GM23248 (cell line): ENCODE measurements around the gene LMX1B. TPM values are rescaled to one million over a fixed set of nuclear protein-coding genes. Genes with fewer than 3 reads are reported as not detected.
"Not testable (repeated sequence)": the region's sequence is repeated elsewhere in the genome, so short reads cannot be mapped to it uniquely, and the experiment has no call there.

Source experiments
- DNase-seq: peaks from one replicate; pipeline ENCODE4 v3.0.0-alpha.2; 2015
- H2AFZ ChIP-seq: fragments of 200-600 bp; sonication (generic); 2 replicates; pipeline ENCODE4 v1.6.1; 2016; ENCODE audit warnings: antibody characterized with exemption
- H3F3A ChIP-seq: fragments of 200-600 bp; sonication (generic); 2 replicates; pipeline ENCODE4 v1.6.1; 2016; ENCODE audit warnings: mild to moderate bottlenecking, antibody characterized with exemption, mixed run types; ENCODE audit not compliant: insufficient read depth
- H3K27ac ChIP-seq: fragments of 200-600 bp; sonication (generic); 2 replicates; pipeline ENCODE4 v1.5.1; 2016; ENCODE audit warnings: mild to moderate bottlenecking
- H3K27me3 ChIP-seq: fragments of 200-600 bp; sonication (generic); replicated peaks from 2 replicates; pipeline ENCODE4 v1.6.1; 2016; ENCODE audit warnings: mild to moderate bottlenecking; ENCODE audit not compliant: insufficient read depth
- H3K36me3 ChIP-seq: fragments of 200-600 bp; sonication (generic); 2 replicates; pipeline ENCODE4 v1.6.1; 2016; ENCODE audit warnings: low read depth, mild to moderate bottlenecking
- H3K4me1 ChIP-seq: fragments of 200-600 bp; sonication (generic); 2 replicates; pipeline ENCODE4 v1.6.1; 2016; ENCODE audit warnings: mild to moderate bottlenecking; ENCODE audit not compliant: insufficient read depth
- H3K4me2 ChIP-seq: fragments of 200-600 bp; sonication (generic); one replicate; pipeline ENCODE4 v1.6.1; 2016; ENCODE audit warnings: mild to moderate bottlenecking; ENCODE audit not compliant: unreplicated experiment
- H3K4me3 ChIP-seq: fragments of 200-600 bp; sonication (generic); 2 replicates; pipeline ENCODE4 v1.5.1; 2016; ENCODE audit warnings: mild to moderate bottlenecking
- H3K79me2 ChIP-seq: fragments of 200-600 bp; sonication (generic); 2 replicates; pipeline ENCODE4 v1.6.1; 2016; ENCODE audit warnings: mild to moderate bottlenecking; ENCODE audit not compliant: insufficient read depth
- H3K9ac ChIP-seq: fragments of 200-600 bp; sonication (generic); 2 replicates; pipeline ENCODE4 v1.6.1; 2016; ENCODE audit warnings: mild to moderate bottlenecking
- H3K9me2 ChIP-seq: fragments of 200-600 bp; sonication (generic); 2 replicates; pipeline ENCODE4 v1.6.1; 2016; ENCODE audit warnings: mixed run types, mild to moderate bottlenecking, moderate library complexity; ENCODE audit not compliant: insufficient read depth
- H3K9me3 ChIP-seq: fragments of 200-600 bp; sonication (generic); one replicate; pipeline ENCODE4 v1.6.1; 2017; ENCODE audit warnings: low read depth
- H4K20me1 ChIP-seq: fragments of 200-600 bp; sonication (generic); 2 replicates; pipeline ENCODE4 v1.6.0; 2016; ENCODE audit not compliant: insufficient read depth
- EZH2 ChIP-seq: fragments of 200-600 bp; sonication (generic); IDR thresholded peaks from 2 replicates; pipeline ENCODE4 v1.6.1; 2018; ENCODE audit warnings: antibody characterized with exemption, mild to moderate bottlenecking; ENCODE audit not compliant: insufficient read depth, poor library complexity, severe bottlenecking
- EZH2phosphoT487 ChIP-seq: fragments of 200-600 bp; sonication (generic); IDR thresholded peaks from 2 replicates; pipeline ENCODE4 v1.6.1; 2018; ENCODE audit warnings: antibody characterized with exemption, moderate library complexity, mild to moderate bottlenecking, low read depth; ENCODE audit not compliant: insufficient read depth
- WGBS, 2 experiments: methylation state at CpG; one replicate each; pipeline ENCODE4 v1.1.6; 2015 to 2017; ENCODE audit warnings: low lambda C conversion rate in 2 of 2, low coverage in 1 of 2; ENCODE audit errors: missing lambda C conversion rate in 2 of 2; 5-methylcytosine and 5-hydroxymethylcytosine counted together
- in situ Hi-C: fragments of 300-500 bp; cut with MboI; formaldehyde crosslinking; loops from 2 replicates; pipeline ENCODE4 v1.15.0; 2020
- polyA plus RNA-seq: library from polyadenylated mRNA; unstranded; fragments of >200 nt; fragmentation: Nextera tagmentation; extraction: Ambion mirVana; gene quantifications from 2 replicates; pipeline ENCODE4 v1.2.1, GENCODE V29; 2016
- total RNA-seq: library from RNA; depleted of rRNA; stranded (reverse); fragments of >200 nt; shearing (Covaris generic); gene quantifications from 2 replicates; pipeline ENCODE4 v1.2.3, GENCODE V29; 2014

Gene LMX1B
- total and polyA plus RNA-seq, 2 experiments from 2014 or later = not detected

- Histone ChIP-seq H3K27ac (no peak overlapping the region), H4K20me1 (no peaks in the 10 kb centered on the region), H2AFZ (no peak overlapping the region), H3F3A (no peaks in the 10 kb centered on the region), H3K4me3 (no peak overlapping the region), H3K9ac (no peak overlapping the region), H3K9me2 (no peaks in the 10 kb centered on the region), H3K4me2 (no peak overlapping the region), H3K36me3 (no peaks in the 10 kb centered on the region), H3K9me3 (no peaks in the 10 kb centered on the region), H3K79me2 (no peaks in the 10 kb centered on the region), H3K27me3 (peaks cover 20% of the 10 kb centered on the region), H3K4me1 (no peaks in the 10 kb centered on the region)
- in situ Hi-C loops = no loop called here
- TF ChIP-seq EZH2 = no peak
- TF ChIP-seq EZH2phosphoT487 = no peak
- no peak for DNase-seq
- WGBS, 2 experiments = 32 to 35% methylated on average over 14 of the region's 14 CpGs
These were observed 110.1 kb downstream of the LMX1B start for GRCh38 chr9:126723807-126724172.

- H3K36me3 ChIP-seq = no peaks in the 10 kb centered on the region
- no peaks in the 10 kb centered on the region for H3F3A ChIP-seq
- no peak overlapping the region for H2AFZ ChIP-seq
- H3K27me3 ChIP-seq = peaks cover 20% of the 10 kb centered on the region
- H3K4me2 ChIP-seq = no peak overlapping the region
- no peak overlapping the region for H3K4me3 ChIP-seq
- H3K4me1 ChIP-seq = no peaks in the 10 kb centered on the region
- peak; percentile 40 for DNase-seq
- H3K9me2 ChIP-seq = no peaks in the 10 kb centered on the region
- WGBS, 2 experiments = 42 to 48% methylated on average over 6 of the region's 6 CpGs
- no peak for TF ChIP-seq EZH2phosphoT487
- no peak for TF ChIP-seq EZH2
- no peak overlapping the region for H3K27ac ChIP-seq
- H3K9ac ChIP-seq = no peak overlapping the region
- in situ Hi-C loops = no loop called here
- no peaks in the 10 kb centered on the region for H3K9me3 ChIP-seq
- no peaks in the 10 kb centered on the region for H3K79me2 ChIP-seq
- no peaks in the 10 kb centered on the region for H4K20me1 ChIP-seq
These were observed 110.5 kb downstream of the LMX1B start for GRCh38 chr9:126724226-126724625.

- in situ Hi-C loops, H2AFZ ChIP-seq: not testable (repeated sequence)
- 67 to 73% methylated on average over 4 of the region's 4 CpGs for WGBS, 2 experiments
These were observed 111.8 kb downstream of the LMX1B start for GRCh38 chr9:126725485-126725884.

GRCh38 chr9:126728210-126728609, 114.5 kb downstream of the LMX1B start:
- H3K79me2 ChIP-seq, H3K9ac ChIP-seq, in situ Hi-C loops, DNase-seq, H3K36me3 ChIP-seq, H3K4me3 ChIP-seq, H3K9me2 ChIP-seq, H3K4me1 ChIP-seq, H3F3A ChIP-seq, H3K4me2 ChIP-seq, H2AFZ ChIP-seq, H3K27ac ChIP-seq, H4K20me1 ChIP-seq, H3K9me3 ChIP-seq: not testable (repeated sequence)
- 62 to 64% methylated on average over 7 to 8 of the region's 8 CpGs for WGBS, 2 experiments
- peaks cover 27% of the 10 kb centered on the region for H3K27me3 ChIP-seq

More at GRCh38 chr9:126725485-126725884, 111.8 kb downstream of the LMX1B start:
- H3K4me3 ChIP-seq, H4K20me1 ChIP-seq, H3K9me2 ChIP-seq, H3F3A ChIP-seq, H3K4me1 ChIP-seq, DNase-seq, H3K4me2 ChIP-seq, H3K9me3 ChIP-seq, H3K36me3 ChIP-seq, H3K27ac ChIP-seq, H3K9ac ChIP-seq, H3K79me2 ChIP-seq: not testable (repeated sequence)
- H3K27me3 ChIP-seq = peaks cover 20% of the 10 kb centered on the region

GRCh38 chr9:126730592-126730991, 116.9 kb downstream of the LMX1B start:
- H3K9me2 ChIP-seq, H4K20me1 ChIP-seq, H3K79me2 ChIP-seq, H3K4me3 ChIP-seq, H2AFZ ChIP-seq, H3K4me2 ChIP-seq, H3K36me3 ChIP-seq, H3K9me3 ChIP-seq, H3K9ac ChIP-seq, in situ Hi-C loops, DNase-seq, H3F3A ChIP-seq, H3K4me1 ChIP-seq, H3K27ac ChIP-seq: not testable (repeated sequence)
- H3K27me3 ChIP-seq = peaks cover 22% of the 10 kb centered on the region
- 60 to 67% methylated on average over 8 of the region's 8 CpGs for WGBS, 2 experiments
